ENCODE measurements around the gene KLKB1.

- TF ChIP-seq EP300 (IDR thresholded peaks at IDR 0.05; ENCODE audit: low read depth) = no peak
- TF ChIP-seq POLR2AphosphoS5 (IDR thresholded peaks at IDR 0.05) = no peak
Measured at GRCh38 chr4:186244835-186245234, 17.5 kb downstream of the KLKB1 start.

All from transverse colon (tissue), 3 donors.